SK-N-DZ (cell line): ENCODE data around the gene FFAR2.

ENCODE experiments used
- DNase-seq: peaks from one replicate; pipeline ENCODE4 v3.0.0-alpha.2; 2015; ENCODE audit warnings: low spot score
- small RNA-seq, 2 experiments: library from RNA; depleted of rRNA; stranded (forward); fragments of <200 nt; gene quantifications; one replicate each; pipeline ENCODE3, GENCODE V24; 2014

FFAR2 gene

DNA sequence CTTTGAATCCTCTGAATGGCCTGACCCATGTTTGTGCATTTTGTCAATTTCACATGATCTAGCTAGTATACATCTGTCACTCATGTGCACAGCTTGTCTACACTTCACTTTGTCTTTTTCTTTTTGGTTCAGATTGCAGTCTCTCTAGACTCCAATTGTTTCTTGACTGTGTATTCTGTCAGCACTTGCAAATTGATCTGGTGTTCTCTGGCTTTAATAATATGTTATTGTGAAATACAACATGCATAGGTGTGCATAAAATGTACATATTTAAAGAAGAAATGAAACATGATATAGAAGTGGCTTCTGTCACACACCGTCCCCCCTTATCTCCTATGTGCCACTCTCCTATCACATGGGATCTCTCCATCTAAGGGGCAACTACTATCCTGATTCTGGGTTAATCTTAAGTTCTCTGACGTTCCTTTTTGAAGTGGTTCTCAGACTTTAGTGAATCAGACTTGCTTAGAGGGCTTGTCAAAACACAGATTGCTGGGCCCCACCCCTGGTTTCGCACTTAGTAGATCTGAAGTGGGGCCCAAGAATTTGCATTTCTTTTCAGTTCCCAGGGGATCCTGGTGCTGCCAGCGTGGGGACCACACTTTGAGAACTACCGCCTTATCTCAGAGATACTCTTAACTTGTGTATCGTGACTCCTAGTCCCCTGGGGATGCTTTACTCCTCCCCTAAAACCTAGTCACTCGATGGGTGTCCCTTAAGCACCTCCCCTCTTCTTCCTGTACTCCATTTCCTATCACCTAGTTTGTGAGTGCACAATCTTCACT, 36.4 kb downstream of the FFAR2 start:
- DNase-seq, result no peak

DNA sequence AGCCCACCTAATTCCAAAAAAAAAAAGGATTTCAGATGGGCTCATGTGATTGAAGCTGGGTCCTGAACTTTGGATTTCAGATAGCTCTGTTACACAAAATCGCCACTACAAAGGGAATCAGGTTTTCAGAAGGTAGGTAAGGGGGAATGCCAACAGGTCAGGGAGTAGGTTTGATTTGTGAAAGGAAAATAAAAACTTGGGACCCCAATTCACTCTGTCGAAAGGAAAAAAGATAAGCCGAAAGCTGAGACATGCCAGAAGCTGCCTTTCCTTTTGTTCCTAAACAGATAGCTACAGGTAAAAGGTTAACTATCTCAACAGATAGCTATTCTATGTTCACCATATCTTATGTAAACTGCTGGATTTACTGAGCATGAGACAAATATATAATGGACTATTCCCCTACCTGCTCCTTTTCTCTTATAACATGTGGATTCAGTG, 38.2 kb downstream of the FFAR2 start:
- no peak for DNase-seq

DNA sequence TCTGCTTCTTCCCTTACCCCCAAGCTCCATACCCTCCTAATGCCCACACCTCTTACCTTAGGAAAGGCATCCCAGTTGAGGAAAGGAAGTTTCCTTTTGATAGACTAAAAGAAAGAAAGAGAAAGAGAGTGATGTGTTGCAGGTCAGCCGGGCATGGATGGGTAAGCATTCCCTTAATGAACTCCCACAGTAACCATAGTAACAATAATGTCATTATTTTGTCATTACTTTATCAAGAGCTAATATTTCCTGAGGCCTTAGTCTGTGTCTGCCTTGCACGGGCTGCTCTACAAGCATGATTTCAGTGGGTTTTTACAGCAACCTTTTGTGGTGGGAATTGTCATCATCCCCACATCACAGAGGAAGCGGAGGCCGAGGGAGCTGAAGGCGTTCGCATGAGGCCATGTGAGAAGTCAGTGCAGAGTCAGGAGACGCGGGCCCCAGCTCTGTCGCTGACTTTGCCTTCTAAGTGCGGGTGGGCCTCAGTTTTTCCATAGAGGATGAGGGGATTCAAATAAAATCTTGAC, 39.7 kb downstream of the FFAR2 start:
- DNase-seq, result no peak

DNA sequence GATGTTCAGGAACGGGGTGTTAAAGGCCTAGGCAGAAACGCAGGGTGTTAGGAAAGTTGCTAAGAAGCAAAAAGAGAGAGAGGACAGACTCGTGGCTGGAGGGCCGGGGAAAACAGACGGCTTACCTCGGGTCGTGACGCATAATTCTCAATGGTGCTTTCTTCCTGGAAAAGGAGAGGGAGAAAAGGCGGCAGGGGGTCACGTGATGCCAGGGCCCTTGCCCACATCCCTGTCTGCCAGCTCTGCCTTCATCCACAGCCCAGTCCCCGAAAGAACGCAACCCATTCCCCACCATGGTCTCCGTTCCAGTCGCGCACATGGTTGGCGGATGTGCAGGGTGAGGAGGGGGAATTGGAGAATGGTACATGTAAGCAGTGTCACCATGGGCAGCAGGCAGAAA, 40.6 kb downstream of the FFAR2 start:
- DNase-seq, result no peak

DNA sequence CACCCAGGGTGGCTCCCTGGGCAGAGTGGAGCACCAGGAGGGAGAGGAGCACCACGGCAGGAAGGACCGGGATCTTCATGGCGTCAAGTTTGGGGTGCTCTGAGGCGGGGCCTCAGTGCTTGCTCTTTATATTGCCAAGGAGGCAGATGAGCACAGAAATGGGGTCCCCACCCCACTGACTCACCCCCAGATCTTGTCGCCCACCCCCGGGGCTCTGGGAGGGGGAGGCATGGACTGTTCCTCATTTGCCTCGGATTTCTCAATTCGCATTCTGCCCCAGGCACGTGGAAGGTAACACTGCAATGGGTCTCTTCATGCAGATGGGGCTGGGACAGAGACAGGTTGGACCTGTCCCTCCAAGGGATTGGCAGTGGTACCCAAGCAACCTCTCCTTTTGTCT, 42.3 kb downstream of the FFAR2 start, which contains the start of gene KRTDAP:
Gene KRTDAP (minus strand): TSS at position 101 of the 400 bp plus-strand sequence. CDS start 22 bp downstream, at position 79.
- no peak for DNase-seq

DNA sequence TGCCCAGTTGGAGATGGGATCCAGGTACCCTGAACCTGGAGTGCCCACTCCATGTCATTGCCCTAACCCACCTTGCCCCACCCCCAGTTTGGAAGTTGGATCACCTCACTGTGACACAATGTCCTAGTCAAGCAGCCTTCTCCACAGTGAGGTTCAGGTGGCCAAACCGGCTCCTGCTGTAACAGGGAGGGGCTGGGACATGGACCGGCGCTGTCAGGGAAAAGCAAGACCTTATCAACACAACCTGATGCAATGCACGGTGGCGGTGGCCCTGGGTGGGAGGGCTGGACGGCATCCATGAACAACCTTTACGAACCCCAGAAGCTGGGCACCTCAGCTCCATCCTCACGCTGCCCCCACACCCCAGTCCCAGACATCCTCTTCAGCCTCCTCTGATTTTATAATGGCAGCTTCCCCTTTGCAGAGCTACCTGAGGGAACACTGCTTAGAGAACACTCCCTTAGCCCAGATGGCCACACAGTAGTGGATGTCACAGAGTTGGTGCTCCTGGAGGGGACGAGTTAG, 43.8 kb downstream of the FFAR2 start:
- no peak for DNase-seq

DNA sequence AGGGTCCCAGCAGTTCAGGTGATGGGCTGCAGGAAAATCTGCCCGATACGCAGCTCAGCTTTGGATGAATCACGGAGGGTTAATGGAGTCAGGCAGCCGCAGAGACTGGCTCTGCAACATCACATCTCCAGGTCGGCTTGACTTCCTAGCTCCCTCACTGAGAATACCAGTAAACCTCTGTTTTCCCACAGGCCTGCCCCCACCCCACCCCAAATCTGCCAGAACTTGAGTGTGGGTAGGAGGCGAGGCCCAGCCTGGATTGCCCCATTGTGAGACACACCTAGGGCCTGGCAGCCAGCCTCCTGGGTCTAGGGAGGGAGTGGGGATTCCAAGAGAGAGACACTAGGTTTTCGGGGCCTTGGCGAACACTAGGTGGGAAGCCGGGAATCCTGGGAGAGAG, 45.9 kb downstream of the FFAR2 start:
- no peak for DNase-seq

DNA sequence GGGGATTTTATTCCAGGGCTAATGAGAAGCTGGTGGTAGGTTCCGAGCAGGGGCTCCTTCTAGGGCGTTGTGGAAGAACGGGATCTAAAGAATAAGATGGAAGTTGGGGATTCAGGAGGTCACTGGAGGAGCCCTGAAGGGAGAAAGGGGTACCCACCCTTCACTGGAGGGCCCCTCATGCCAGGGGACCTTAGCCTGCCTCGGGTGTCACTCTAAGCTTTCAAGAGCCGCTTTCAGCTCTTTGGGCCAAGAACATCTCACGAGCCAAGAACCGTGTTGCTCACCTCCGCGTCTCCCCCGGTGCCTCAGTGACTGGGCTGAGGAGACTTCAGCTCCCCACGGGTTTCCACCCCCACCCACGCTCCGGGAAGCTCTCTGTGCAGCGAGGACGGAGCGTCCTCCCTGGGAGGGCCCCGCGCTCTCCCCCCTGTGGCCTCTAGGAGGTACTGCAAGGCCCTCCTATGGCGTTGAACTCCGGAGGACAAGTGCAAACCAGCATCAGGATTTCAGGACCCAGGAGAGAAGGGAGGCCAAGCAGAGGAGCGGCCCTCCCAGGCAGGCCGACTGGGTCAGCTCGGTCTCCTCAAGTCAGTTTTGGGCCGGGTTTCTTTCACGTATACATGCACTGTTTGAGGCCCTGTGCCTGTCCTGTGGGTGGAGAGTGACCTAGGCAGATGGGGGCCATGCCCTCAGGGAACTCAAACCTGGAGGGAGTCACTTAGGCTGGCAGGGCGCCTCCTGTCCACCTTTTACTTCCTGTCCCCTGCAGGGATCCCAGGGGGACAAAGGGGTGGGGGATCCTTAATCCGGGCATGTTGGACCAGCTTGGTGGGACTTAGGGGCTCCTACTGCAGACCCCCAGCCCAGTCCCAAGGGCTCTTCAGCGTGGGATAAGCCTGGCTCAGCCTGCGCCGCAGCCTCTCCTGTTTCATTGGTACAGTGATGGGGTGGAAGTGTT, 47.3 kb downstream of the FFAR2 start:
- DNase-seq, result peak; percentile 47

DNA sequence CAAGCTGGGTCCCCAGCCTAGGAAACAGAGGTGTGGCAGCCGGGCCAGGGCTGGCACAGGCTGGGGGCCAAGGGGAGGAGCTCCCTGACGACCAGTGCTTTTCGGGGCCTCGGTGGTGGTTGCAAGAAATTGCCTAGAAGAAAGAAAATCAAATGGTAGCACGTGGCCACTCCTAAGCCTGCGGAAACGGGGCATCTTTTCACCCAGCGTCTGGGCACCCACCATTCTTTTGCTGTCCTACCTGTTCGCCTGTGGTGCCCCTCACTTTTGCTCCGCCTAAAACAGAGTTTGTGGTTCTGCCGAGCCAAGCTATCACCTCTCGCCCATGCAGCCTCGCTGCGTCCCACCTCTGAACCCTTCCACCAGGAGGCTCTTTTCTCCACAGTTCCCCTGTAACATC, 49.3 kb downstream of the FFAR2 start:
- no peak for DNase-seq

DNA sequence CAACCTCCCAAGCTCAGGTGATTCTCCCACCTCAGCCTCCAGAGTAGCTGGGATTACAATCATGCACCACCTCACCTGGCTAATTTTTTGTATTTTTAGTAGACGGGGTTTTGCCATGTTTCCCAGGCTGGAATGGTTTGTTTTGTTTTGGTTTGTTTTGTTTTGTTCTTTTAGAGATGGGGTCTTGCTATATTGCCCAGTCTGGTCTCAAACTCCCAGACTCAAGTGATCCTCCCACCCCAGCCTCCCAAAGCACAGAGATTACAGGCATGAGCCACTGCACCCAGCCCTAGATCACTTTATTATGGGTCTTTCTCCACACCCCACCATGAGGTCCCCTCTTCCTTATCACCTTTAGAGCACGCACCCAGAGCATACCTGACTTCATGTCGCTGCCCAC, 50.2 kb downstream of the FFAR2 start:
- no peak for DNase-seq

DNA sequence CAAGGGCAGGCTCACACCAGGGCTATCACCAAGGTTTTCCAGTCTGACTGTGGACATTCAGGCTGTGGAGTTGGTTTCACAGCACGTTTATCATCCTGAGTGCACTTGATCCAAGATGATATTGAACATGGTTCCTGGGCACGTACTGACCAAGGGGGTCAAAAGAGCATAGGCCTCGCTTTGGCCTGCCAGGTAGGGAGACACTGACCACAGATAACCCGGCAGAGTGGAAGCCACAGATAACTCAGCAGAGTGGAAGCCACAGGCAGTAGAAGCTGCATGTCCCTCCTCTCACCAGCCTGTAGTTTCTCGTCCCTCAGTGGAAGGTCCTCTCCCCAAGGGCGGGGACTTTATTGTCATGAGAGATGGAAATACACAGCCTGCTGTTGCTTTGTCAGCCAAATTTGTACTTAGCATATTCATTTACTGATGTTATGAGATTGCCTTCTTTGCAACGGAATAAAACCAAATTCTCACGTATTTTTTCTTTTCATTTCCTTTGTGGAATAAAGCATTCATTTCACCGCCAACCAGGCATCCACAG, 51.0 kb downstream of the FFAR2 start:
- no peak for DNase-seq

DNA sequence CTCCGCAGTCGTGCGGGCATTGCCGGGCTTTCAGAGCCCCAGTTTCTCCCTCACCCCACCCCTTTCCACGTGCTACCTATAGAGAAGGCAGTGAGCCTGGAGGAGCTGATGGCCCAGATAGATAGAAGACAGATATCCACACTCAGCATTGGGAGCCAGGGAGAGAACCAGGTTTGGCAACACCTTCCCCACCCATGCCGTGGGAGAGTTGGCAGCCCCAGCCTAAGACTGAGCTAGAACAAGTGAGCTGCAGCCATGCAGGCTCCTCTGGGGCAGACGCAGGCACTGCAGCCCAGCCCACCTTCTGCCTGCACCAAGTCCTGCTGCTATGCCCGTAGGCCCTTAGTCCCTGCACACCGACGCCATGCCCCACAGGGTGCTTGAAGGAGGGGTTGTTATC, 52.6 kb downstream of the FFAR2 start:
- no peak for DNase-seq

Small RNAs within 50 kb of the gene (small RNA-seq; reads per million reads assigned to genes)
- gene RN7SL491P, result 0 reads per million in 2 experiments
